K562 (cell line): Measurements from ENCODE around the gene ODF4.

Experiments
- SMAD4 ChIP-seq: fragments of 250-450 bp; sonication (Bioruptor Pico); conservative IDR thresholded peaks from 2 replicates; pipeline ENCODE4 v1.8.0; 2021; ENCODE audit warnings: inconsistent platforms, mild to moderate bottlenecking, moderate library complexity
- TF ChIP-seq, protein P1 (sequence below): fragments of 450-650 bp; formaldehyde crosslinking; IDR thresholded peaks from 2 replicates; pipeline ENCODE4 v1.4.0; 2020; ENCODE audit warnings: mild to moderate bottlenecking, mixed read lengths

DNA sequence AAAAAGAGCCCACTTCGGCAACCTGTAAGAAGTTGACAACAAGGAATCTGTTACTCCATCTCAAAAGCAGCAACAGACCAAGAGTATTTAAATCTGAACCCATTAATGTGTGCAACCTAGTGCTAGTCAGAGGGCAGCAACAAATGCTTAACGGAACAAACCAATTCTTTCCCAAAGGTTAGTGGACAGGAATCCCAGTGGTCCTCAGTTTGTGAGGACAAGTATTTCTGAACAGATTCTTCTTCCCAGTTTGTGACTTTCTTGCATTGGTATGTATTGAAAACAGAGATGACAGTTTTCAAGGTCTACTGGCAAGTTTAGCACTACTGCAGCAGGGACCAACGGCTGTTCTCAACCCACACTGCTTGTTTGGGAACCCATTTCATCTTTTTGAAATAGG, 40.4 kb downstream of the ODF4 start:
- TF ChIP-seq SMAD4 (CRISPR knock-in tag), result no peak
- TF ChIP-seq, protein P1, sequence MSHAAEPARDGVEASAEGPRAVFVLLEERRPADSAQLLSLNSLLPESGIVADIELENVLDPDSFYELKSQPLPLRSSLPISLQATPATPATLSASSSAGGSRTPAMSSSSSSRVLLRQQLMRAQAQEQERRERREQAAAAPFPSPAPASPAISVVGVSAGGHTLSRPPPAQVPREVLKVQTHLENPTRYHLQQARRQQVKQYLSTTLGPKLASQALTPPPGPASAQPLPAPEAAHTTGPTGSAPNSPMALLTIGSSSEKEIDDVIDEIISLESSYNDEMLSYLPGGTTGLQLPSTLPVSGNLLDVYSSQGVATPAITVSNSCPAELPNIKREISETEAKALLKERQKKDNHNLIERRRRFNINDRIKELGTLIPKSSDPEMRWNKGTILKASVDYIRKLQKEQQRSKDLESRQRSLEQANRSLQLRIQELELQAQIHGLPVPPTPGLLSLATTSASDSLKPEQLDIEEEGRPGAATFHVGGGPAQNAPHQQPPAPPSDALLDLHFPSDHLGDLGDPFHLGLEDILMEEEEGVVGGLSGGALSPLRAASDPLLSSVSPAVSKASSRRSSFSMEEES (CRISPR knock-in tag), result no peak
